Body of pancreas (tissue), 4 donors: ENCODE results near the gene SCO2. TPM values are rescaled to one million over a fixed set of nuclear protein-coding genes. Genes with fewer than 3 reads are reported as not detected.

Source experiments
- ATAC-seq: fragments of 150-250 bp; one replicate; pipeline ENCODE4 v1.9.1; 2016
- DNase-seq, 4 donors: peaks; one replicate each; pipeline ENCODE4 v3.0.0-alpha.2; 2019
- H3K27ac ChIP-seq, 4 donors: fragments of 200-600 bp; sonication (generic); 1 replicate in 3 of 4; 2 replicates in 1 of 4; pipeline versions ENCODE4 v1.5.1 to v1.6.1; 2016 to 2019; ENCODE audit warnings: mild to moderate bottlenecking in 1 of 4, mixed read lengths in 1 of 4, moderate library complexity in 1 of 4
- H3K27me3 ChIP-seq, 2 donors: fragments of 200-600 bp; sonication (generic); one replicate each; pipeline ENCODE4 v1.6.0; 2016; ENCODE audit warnings: mild to moderate bottlenecking in 1 of 2
- H3K36me3 ChIP-seq, 2 donors: fragments of 200-600 bp; sonication (generic); replicated peaks in 1 of 2; 2 replicates each; pipeline ENCODE4 v1.5.1; 2016; ENCODE audit warnings: low read depth in 2 of 2; ENCODE audit not compliant: insufficient read depth in 1 of 2
- H3K4me1 ChIP-seq: fragments of 200-600 bp; sonication (generic); one replicate; pipeline ENCODE4 v1.6.0; 2016
- H3K4me3 ChIP-seq, 2 donors: fragments of 200-600 bp; sonication (generic); 1 replicate in 1 of 2; 2 replicates in 1 of 2; pipeline ENCODE4 v1.5.1; 2016 to 2019
- H3K9me3 ChIP-seq, 3 donors: fragments of 200-600 bp; sonication (generic); 1 replicate in 2 of 3; 2 replicates in 1 of 3; pipeline ENCODE4 v1.5.1; 2016
- POLR2A ChIP-seq, 3 donors: fragments of 450-650 bp; IDR thresholded peaks; one replicate each; pipeline ENCODE4 v1.6.1; 2016; ENCODE audit warnings: antibody characterized with exemption in 3 of 3, mild to moderate bottlenecking in 2 of 3
- WGBS, 2 donors: methylation state at CpG; one replicate each; pipeline ENCODE4 v1.1.5; 2017; 5-methylcytosine and 5-hydroxymethylcytosine counted together
- intact Hi-C: fragments of 100-400 bp; cut with DNase I; formaldehyde crosslinking; loops from one replicate; pipeline ENCODE4 v1.15.1; 2023
- total RNA-seq, 2 donors: library from RNA; depleted of rRNA; stranded (reverse); fragments of >200 nt; gene quantifications; one replicate each; pipeline ENCODE4 v1.1.0, GENCODE V29; 2016
- TF ChIP-seq, protein P1 (sequence below), 7 experiments: fragments of 450-650 bp in 4 of 7; fragments of 200-600 bp in 3 of 7; sonication (generic) in 3 of 7; IDR thresholded peaks; one replicate each; pipeline ENCODE4 v1.5.1; 2016 to 2019; ENCODE audit warnings: antibody characterized with exemption in 7 of 7

SCO2 gene
- total RNA-seq, 2 donors from 2014 or later = 1.6 TPM; not detected in 1

- DNase-seq = no peak
- Histone ChIP-seq H3K4me1 (peaks cover 35% of the 10 kb centered on the region), H3K27me3 (no peaks in the 10 kb centered on the region), H3K9me3 (no peaks in the 10 kb centered on the region), H3K27ac (no peak overlapping the region), H3K36me3 (no peaks in the 10 kb centered on the region), H3K4me3 (no peak overlapping the region)
- WGBS, 2 donors = 92 to 99% methylated on average over 8 to 11 of the region's 12 CpGs
- intact Hi-C loops = no loop called here
- TF ChIP-seq, protein P1, sequence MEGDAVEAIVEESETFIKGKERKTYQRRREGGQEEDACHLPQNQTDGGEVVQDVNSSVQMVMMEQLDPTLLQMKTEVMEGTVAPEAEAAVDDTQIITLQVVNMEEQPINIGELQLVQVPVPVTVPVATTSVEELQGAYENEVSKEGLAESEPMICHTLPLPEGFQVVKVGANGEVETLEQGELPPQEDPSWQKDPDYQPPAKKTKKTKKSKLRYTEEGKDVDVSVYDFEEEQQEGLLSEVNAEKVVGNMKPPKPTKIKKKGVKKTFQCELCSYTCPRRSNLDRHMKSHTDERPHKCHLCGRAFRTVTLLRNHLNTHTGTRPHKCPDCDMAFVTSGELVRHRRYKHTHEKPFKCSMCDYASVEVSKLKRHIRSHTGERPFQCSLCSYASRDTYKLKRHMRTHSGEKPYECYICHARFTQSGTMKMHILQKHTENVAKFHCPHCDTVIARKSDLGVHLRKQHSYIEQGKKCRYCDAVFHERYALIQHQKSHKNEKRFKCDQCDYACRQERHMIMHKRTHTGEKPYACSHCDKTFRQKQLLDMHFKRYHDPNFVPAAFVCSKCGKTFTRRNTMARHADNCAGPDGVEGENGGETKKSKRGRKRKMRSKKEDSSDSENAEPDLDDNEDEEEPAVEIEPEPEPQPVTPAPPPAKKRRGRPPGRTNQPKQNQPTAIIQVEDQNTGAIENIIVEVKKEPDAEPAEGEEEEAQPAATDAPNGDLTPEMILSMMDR (IDR thresholded peaks at IDR 0.05) = no peak
- TF ChIP-seq POLR2A (IDR thresholded peaks at IDR 0.05) = no peak
- no peak for ATAC-seq
These were observed 47.5 kb downstream of the SCO2 start for GRCh38 chr22:50477923-50478322.

GRCh38 chr22:50476868-50477267 is 48.5 kb downstream of the SCO2 start:
- no peaks in the 10 kb centered on the region for H3K27me3 ChIP-seq
- H3K27ac ChIP-seq = no peak overlapping the region
- ATAC-seq (no peak), DNase-seq (no peak)
- H3K4me1 ChIP-seq = peaks cover 35% of the 10 kb centered on the region
- H3K9me3 ChIP-seq = no peaks in the 10 kb centered on the region
- TF ChIP-seq, protein P1 (IDR thresholded peaks at IDR 0.05) = no peak
- TF ChIP-seq POLR2A (IDR thresholded peaks at IDR 0.05) = no peak
- intact Hi-C loops = no loop called here
- H3K4me3 ChIP-seq = no peak overlapping the region
- no peaks in the 10 kb centered on the region for H3K36me3 ChIP-seq
- WGBS, 2 donors = 67 to 80% methylated on average over 4 to 7 of the region's 7 CpGs

DNA sequence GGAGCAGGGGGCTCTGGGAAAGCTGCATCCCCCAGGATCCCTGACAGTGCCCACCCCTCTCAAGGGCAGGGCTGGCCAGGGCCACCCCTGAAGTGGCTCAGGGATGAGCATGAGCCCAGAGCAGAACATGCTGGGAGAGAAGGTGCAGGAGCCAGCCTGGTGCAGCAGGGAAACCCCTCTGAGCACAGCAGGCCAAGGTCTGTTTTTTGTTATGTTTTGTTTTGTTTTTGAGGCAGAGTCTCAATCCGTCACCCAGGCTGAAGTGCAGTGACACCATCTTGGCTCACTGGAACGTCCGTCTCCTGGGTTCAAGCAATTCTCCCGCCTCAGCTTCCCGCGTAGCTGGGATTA is 49.8 kb downstream of the SCO2 start:
- DNase-seq (no peak), ATAC-seq (no peak)
- Histone ChIP-seq H3K27me3 (no peaks in the 10 kb centered on the region), H3K4me1 (peaks cover 39% of the 10 kb centered on the region), H3K9me3 (no peaks in the 10 kb centered on the region), H3K4me3 (no peak overlapping the region), H3K27ac (peak overlapping the region in 3 of 4 donors; percentile 52 to 87 (median 84)), H3K36me3 (no peaks in the 10 kb centered on the region)
- no peak for TF ChIP-seq POLR2A (IDR thresholded peaks at IDR 0.05)
- TF ChIP-seq, protein P1 (IDR thresholded peaks at IDR 0.05) = no peak
- intact Hi-C loops = no loop called here
- WGBS, 2 donors = 90 to 92% methylated on average over 6 of the region's 6 CpGs

- ATAC-seq (peak; percentile 97), DNase-seq (peak; percentile 93 to 96 (median 94))
- peaks cover 45% of the 10 kb centered on the region for H3K4me1 ChIP-seq
- H3K9me3 ChIP-seq = no peaks in the 10 kb centered on the region
- peak within 1 kb of the TSS; percentile 47 to 77 for H3K4me3 ChIP-seq
- H3K27me3 ChIP-seq = no peaks in the 10 kb centered on the region
- peak within 1 kb of the TSS; percentile 77 to 87 (median 84) for H3K27ac ChIP-seq
- no peaks in the 10 kb centered on the region for H3K36me3 ChIP-seq
- TF ChIP-seq, protein P1 (IDR thresholded peaks at IDR 0.05) = no peak
- peak; percentile 48 to 61 (median 61) for TF ChIP-seq POLR2A (IDR thresholded peaks at IDR 0.05)
- intact Hi-C loops = no loop called here
- 3 to 10% methylated on average over 6 to 74 of the region's 97 CpGs for WGBS, 2 donors
These were observed 50.4 kb downstream of the SCO2 start, which contains the start of gene SBF1 for GRCh38 chr22:50474710-50475651. Gene SBF1, minus strand, starts transcription at chr22:50475035. Its CDS starts 195 bp downstream, at chr22:50474840.
